Measurements from ENCODE around the gene SFXN1.

SFXN1 gene

GRCh38 chr5:175466700-175467318 lies 11.6 kb upstream of the SFXN1 start:
- DNase-seq = no peak

- no peak for DNase-seq
Observed at GRCh38 chr5:175467983-175468690, 10.2 kb upstream of the SFXN1 start.

- DNase-seq = no peak
Observed at GRCh38 chr5:175468892-175469291, 9.5 kb upstream of the SFXN1 start.

GRCh38 chr5:175469916-175470315 lies 8.4 kb upstream of the SFXN1 start:
- no peak for DNase-seq

- no peak for DNase-seq
Observed at GRCh38 chr5:175470781-175471180, 7.6 kb upstream of the SFXN1 start.

- no peak for DNase-seq
Observed at GRCh38 chr5:175471196-175471595, 7.2 kb upstream of the SFXN1 start.

- DNase-seq = no peak
Observed at GRCh38 chr5:175471628-175472027, 6.7 kb upstream of the SFXN1 start.

GRCh38 chr5:175472378-175472777 lies 6.0 kb upstream of the SFXN1 start:
- DNase-seq = no peak

GRCh38 chr5:175475248-175475647 lies 3.1 kb upstream of the SFXN1 start:
- no peak for DNase-seq

GRCh38 chr5:175477440-175477839 lies 920 bp upstream of the SFXN1 start:
- DNase-seq = no peak

GRCh38 chr5:175478008-175478383 lies 364 bp upstream of the SFXN1 start:
- no peak for DNase-seq

GRCh38 chr5:175479125-175479881 lies 943 bp downstream of the SFXN1 start:
- DNase-seq = no peak

- DNase-seq = no peak
Observed at GRCh38 chr5:175483337-175483736, 5.0 kb downstream of the SFXN1 start.

- DNase-seq = no peak
Observed at GRCh38 chr5:175484322-175484721, 6.0 kb downstream of the SFXN1 start.

GRCh38 chr5:175484829-175485228 lies 6.5 kb downstream of the SFXN1 start:
- DNase-seq = no peak

- no peak for DNase-seq
Observed at GRCh38 chr5:175485631-175486030, 7.3 kb downstream of the SFXN1 start.

GRCh38 chr5:175487514-175488222 lies 9.3 kb downstream of the SFXN1 start:
- DNase-seq = no peak

- DNase-seq = no peak
Observed at GRCh38 chr5:175489693-175490443, 11.5 kb downstream of the SFXN1 start.

- DNase-seq = no peak
Observed at GRCh38 chr5:175491223-175491622, 12.9 kb downstream of the SFXN1 start.

GRCh38 chr5:175493260-175493659 lies 14.9 kb downstream of the SFXN1 start:
- DNase-seq = no peak

- DNase-seq = no peak
Observed at GRCh38 chr5:175493726-175494125, 15.4 kb downstream of the SFXN1 start.

All from cerebellar nuclear complex (tissue), 1 donor.